MM.1S (cell line): ENCODE measurements around the gene DIO3.

Source experiments
- EZH2 ChIP-seq: fragments of 300-600 bp; sonication (generic); optimal IDR thresholded peaks from 2 replicates; pipeline ENCODE3; 2017; ENCODE audit warnings: low read depth, mild to moderate bottlenecking, antibody characterized with exemption, low read length, mixed read lengths
- EZH2phosphoT487 ChIP-seq: fragments of 300-600 bp; sonication (generic); IDR thresholded peaks from 2 replicates; pipeline ENCODE4 v1.6.1; 2018; ENCODE audit warnings: antibody characterized with exemption, low read length
- TF ChIP-seq, protein P1 (sequence below): fragments of 300-600 bp; sonication (generic); IDR thresholded peaks from 2 replicates; pipeline ENCODE4 v1.5.1; 2016; ENCODE audit warnings: antibody characterized with exemption, low read length, mixed read lengths

- TF ChIP-seq, protein P1, sequence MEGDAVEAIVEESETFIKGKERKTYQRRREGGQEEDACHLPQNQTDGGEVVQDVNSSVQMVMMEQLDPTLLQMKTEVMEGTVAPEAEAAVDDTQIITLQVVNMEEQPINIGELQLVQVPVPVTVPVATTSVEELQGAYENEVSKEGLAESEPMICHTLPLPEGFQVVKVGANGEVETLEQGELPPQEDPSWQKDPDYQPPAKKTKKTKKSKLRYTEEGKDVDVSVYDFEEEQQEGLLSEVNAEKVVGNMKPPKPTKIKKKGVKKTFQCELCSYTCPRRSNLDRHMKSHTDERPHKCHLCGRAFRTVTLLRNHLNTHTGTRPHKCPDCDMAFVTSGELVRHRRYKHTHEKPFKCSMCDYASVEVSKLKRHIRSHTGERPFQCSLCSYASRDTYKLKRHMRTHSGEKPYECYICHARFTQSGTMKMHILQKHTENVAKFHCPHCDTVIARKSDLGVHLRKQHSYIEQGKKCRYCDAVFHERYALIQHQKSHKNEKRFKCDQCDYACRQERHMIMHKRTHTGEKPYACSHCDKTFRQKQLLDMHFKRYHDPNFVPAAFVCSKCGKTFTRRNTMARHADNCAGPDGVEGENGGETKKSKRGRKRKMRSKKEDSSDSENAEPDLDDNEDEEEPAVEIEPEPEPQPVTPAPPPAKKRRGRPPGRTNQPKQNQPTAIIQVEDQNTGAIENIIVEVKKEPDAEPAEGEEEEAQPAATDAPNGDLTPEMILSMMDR, result no peak
- TF ChIP-seq EZH2phosphoT487, result no peak
- TF ChIP-seq EZH2, result no peak
Measured at GRCh38 chr14:101558739-101559240, 2.5 kb upstream of the DIO3 start.
